H4 (cell line): ENCODE results near the gene GPHB5. TPM values are rescaled to one million over a fixed set of nuclear protein-coding genes. Genes with fewer than 3 reads are reported as not detected.
"Not testable (repeated sequence)": the region's sequence is repeated elsewhere in the genome, so short reads cannot be mapped to it uniquely, and the experiment has no call there.

ENCODE experiments used
- DNase-seq: peaks from one replicate; pipeline ENCODE4 v3.0.0-alpha.2; 2015; ENCODE audit warnings: low spot score
- total RNA-seq: library from RNA; depleted of rRNA; stranded (reverse); fragments of >200 nt; shearing (Covaris generic); gene quantifications from 2 replicates; pipeline ENCODE4 v1.2.3, GENCODE V29; 2014

GPHB5 gene
- total RNA-seq, 1 experiment from 2014 or later, result not detected

DNA sequence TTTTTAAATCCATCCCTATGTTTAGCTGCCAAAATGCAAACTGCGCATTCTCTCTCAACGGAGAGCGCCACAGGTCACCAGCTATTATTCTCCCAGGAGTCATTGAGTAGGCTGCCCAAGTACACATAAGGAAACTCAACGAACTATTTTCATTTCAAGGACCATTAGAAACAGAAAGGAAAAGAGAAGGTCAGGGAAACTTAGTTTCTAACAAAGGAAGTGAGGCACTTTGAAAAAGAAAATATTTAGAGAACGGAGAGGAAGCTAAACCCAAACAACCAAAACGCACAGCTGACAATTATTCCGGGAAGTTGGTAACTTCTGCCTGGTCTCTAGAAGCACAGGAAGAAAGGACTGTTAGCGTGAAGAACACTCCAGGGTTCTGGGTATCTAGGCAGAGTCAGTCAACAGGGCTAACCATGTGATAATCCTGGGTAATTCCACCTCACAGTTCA is 23.5 kb downstream of the GPHB5 start:
- no peak for DNase-seq

- no peak for DNase-seq
Observed at GRCh38 chr14:63292805-63293204, 25.9 kb downstream of the GPHB5 start.

DNA sequence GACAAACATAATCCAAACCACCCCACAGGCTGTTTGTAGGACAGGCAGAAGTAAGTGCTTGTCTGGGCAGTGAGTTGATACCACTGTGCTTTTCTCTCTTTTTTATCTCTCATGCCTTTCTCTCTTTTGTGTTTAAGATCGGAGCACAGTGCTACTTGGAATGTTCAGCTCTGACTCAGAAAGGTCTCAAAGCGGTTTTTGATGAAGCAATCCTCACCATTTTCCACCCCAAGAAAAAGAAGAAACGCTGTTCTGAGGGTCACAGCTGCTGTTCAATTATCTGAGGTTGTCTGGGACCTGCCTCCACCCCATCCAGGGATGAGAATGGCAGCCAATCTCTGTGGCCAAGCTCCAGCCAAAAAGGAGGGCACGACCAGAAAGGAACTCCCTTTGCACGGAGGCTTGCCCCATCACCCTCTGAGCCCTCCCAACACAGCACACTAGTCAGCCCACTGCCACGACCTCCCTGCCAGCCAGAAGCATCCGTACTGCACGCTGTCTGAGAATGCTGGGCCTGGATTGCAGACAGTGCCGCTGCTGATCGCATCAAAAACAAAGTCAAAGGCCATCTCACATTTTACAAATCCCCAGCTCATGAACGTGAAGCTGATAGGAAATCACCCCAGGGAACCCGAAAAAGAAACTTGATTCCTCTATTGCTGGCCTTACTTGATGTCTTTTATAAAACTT is 27.8 kb downstream of the GPHB5 start:
- DNase-seq, result no peak

DNA sequence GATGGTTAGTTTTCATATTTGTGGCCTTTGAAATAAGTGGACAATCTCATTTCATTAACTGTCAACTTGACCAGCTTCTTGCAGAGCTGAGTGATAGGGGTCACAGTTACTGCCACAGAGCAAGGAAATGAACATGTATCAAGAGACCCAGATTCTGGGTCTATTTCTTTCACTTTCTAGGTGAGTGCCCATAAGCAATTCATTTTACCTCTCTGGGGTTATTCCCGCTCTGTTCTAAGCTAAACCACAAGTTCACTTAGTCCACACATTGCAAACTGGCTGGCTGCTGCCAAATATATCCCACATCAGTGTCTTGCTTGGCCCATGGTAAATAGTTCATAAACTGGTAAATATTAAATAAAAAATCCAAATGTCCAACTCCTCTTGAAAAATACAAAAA is 29.9 kb downstream of the GPHB5 start:
- no peak for DNase-seq

- DNase-seq, result no peak
Observed at GRCh38 chr14:63287666-63288483, 30.9 kb downstream of the GPHB5 start.

- DNase-seq, result no peak
Observed at GRCh38 chr14:63286071-63286470, 32.7 kb downstream of the GPHB5 start.

DNA sequence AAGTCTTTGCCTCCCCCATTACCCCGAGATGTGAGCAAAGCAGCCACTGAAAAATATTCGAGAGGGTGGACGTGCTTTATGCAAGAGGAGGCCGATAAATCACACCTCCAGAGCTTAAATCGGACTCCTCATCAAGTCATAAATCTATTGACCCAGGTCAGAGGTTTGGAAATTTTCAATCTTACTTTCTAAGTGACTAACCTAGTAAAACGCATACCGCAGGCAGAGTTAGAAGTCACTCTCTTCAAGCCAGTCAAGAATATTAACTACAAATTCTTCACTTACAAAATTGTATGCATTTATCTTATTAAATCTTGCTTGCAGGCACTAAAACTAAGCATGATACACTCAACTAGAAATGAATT is 34.9 kb downstream of the GPHB5 start:
- DNase-seq, result no peak

GRCh38 chr14:63282997-63283883 is 35.5 kb downstream of the GPHB5 start:
- no peak for DNase-seq

DNA sequence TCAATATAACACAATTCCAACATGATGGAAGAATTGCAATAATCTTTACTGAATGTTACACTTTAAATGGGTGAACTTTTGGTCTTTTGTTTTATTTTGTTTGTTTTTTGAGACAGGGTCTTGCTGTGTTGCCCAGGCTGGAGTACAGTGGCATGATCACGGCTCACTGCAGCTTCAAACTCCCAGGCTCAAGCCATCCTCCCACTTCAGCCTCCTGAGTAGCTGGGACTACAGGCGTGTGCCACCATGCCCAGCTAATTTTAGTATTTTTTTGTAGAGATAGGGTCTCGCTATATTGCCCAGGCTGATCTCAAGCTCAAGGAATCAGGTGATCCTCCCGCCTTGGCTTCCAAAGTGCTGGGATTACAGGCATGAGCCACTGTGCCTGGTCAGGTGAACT is 38.8 kb downstream of the GPHB5 start:
- not testable (repeated sequence) for DNase-seq

GRCh38 chr14:63277591-63278183 is 41.0 kb downstream of the GPHB5 start:
- DNase-seq, result no peak

DNA sequence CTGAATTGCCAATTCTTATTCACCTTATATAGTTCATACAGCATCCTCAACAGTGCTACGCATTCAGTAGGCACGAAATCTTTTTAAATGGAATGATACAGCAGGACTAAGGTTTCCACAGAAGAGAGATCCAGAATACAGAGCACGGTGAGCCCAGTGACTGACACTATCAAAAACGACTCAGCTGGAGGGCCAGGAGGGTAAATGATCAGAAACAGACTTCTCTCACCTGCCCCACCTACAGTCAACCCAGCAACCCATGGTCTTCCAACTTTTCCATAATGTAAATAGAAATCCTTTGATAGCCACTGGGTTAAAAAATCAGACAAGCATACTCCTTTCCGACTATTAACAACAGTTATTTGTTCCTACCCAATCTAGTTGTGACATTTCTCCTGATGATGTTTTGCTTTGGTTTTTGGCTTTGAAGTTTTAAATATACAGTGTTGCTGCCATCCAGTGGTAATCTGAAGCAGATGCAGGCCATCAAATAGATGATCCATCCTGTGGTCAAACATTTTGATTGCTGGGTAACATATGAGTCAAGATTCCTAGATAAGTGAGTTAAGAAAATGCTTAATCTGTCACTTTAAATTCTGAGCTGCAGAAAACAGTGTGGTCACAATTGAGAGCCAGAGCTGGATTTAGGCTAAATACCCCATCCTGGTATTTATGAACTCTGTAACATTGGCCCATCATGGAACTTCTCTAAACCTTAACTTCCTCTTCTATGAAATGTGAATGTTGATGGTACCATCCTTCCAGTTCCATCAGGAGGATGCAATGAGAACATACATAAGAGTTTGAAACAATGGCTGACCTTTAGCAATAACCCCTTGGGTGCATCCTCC is 42.0 kb downstream of the GPHB5 start:
- peak; percentile 50 for DNase-seq

- DNase-seq, result no peak
Observed at GRCh38 chr14:63276016-63276415, 42.7 kb downstream of the GPHB5 start.

DNA sequence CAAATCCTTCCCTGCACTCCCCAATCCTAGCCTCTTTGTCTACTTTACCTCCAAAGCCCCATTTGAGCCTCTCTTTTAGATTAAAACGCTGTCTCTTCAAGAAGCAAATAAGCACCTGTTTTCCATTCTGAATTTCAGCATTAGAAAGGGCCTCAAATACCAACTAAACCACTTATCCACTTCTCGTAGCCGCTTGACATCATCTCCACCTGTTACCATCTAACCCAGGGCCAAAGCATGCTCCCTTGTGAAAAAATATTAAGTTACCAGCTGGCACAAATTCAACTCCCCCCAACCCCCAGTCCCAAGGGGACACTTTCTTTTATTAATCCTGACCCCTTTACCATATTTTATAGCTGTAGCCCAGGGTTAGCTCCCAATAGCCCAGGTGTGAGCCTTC is 43.1 kb downstream of the GPHB5 start:
- DNase-seq, result no peak

GRCh38 chr14:63273717-63274655 is 44.7 kb downstream of the GPHB5 start:
- DNase-seq, result no peak

DNA sequence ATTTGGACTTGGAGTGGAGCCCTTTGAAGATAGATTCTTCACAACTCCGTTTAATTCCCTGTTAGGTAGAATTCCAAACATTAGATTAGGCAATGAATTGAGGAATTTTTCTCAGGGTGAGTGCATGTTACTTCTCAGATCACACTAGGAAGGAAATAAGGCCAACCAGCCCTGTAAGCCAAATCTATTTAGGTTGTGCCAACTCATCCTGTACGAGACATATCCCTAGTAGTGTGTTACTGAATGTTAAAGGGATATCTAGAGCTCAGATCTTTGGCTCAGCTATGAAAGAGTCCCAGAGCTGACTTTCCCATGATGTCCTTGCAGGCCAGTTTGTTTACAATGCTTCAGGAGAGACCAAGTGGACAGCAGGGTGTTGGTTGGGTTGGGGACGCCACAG is 45.6 kb downstream of the GPHB5 start:
- no peak for DNase-seq

GRCh38 chr14:63269561-63270225 is 49.0 kb downstream of the GPHB5 start:
- DNase-seq, result no peak

- DNase-seq, result no peak
Observed at GRCh38 chr14:63268771-63269170, 50.0 kb downstream of the GPHB5 start.

- DNase-seq, result no peak
Observed at GRCh38 chr14:63267171-63267570, 51.6 kb downstream of the GPHB5 start.

GRCh38 chr14:63266106-63266505 is 52.6 kb downstream of the GPHB5 start:
- no peak for DNase-seq
